Endothelial cell of umbilical vein (primary cell): ENCODE data around the gene CDC7. TPM values are rescaled to one million over a fixed set of nuclear protein-coding genes. Genes with fewer than 3 reads are reported as not detected.
A peak's percentile ranks its signal among the peaks of the same experiment; 100 is the strongest.

Experiments
- BruUV-seq: library from RNA; stranded (reverse); fragments of 400-500 nt; replicated peaks from 2 replicates; lab custom pipeline; 2021; lab: Mats Ljungman, UMichigan
- CTCF ChIA-PET: fragments of 300-600, 350-600 bp; sonication (Branson Sonifier 250); formaldehyde crosslinking; loops from one replicate; lab custom pipeline; 2021; ENCODE audit warnings: antibody characterized with exemption, inconsistent platforms; lab: Charles Lee
- POLR2A ChIA-PET: fragments of 300-600, 350-600 bp; sonication (Branson Sonifier 250); formaldehyde crosslinking; loops from one replicate; lab custom pipeline; 2021; ENCODE audit warnings: antibody characterized with exemption, inconsistent platforms; lab: Charles Lee
- DNase-seq: peaks from one replicate; pipeline ENCODE4 v3.0.0-alpha.2; 2011; ENCODE audit warnings: low read depth, low spot score
- FAIRE-seq: peaks from 2 replicates; lab custom pipeline; 2011; peaks lifted over from hg19 to GRCh38; lab: Jason Lieb, UNC
- H2AFZ ChIP-seq: 2 replicates; pipeline ENCODE4 v1.6.0; 2012; ENCODE audit warnings: low read depth, low read length, control low read depth, inconsistent platforms
- H3K27ac ChIP-seq: 2 replicates; pipeline ENCODE4 v1.5.1; 2011; ENCODE audit warnings: low read depth, mild to moderate bottlenecking, control low read depth, low read length, moderate library complexity; ENCODE audit not compliant: insufficient read depth
- H3K27me3 ChIP-seq, 2 experiments: 2 replicates each; pipeline versions ENCODE4 v1.6.0 to v1.6.1; 2011; ENCODE audit warnings: low read length in 2 of 2, mixed read lengths in 1 of 2; ENCODE audit not compliant: control insufficient read depth in 2 of 2, insufficient read depth in 2 of 2
- H3K36me3 ChIP-seq, 2 experiments: 2 replicates in 1 of 2; 3 replicates in 1 of 2; pipeline ENCODE4 v1.5.1; 2011; ENCODE audit warnings: low read length in 2 of 2, mild to moderate bottlenecking in 1 of 2, moderate library complexity in 1 of 2; ENCODE audit not compliant: control insufficient read depth in 2 of 2, insufficient read depth in 2 of 2; ENCODE audit errors: extremely low read depth in 1 of 2
- H3K4me1 ChIP-seq: 3 replicates; pipeline ENCODE4 v1.5.1; 2011; ENCODE audit warnings: mild to moderate bottlenecking, low read length; ENCODE audit not compliant: control insufficient read depth, insufficient read depth; ENCODE audit errors: extremely low read depth
- H3K4me2 ChIP-seq: 2 replicates; pipeline ENCODE4 v1.6.1; 2011; ENCODE audit warnings: low read length, control low read depth, mixed read lengths; ENCODE audit not compliant: insufficient read depth
- H3K4me3 ChIP-seq, 3 experiments: fragments of 200-600 bp in 1 of 3; sonication (generic), shearing (Covaris generic) in 1 of 3; replicated peaks in 1 of 3; 2 replicates each; pipeline ENCODE4 v1.5.1; 2011 to 2016; ENCODE audit warnings: control low read depth in 3 of 3, low read length in 3 of 3, mild to moderate bottlenecking in 2 of 3, inconsistent platforms in 1 of 3, low read depth in 1 of 3, moderate library complexity in 1 of 3; ENCODE audit not compliant: insufficient read depth in 1 of 3
- H3K79me2 ChIP-seq: 2 replicates; pipeline ENCODE4 v1.6.0; 2012; ENCODE audit warnings: low read length, inconsistent platforms; ENCODE audit not compliant: control insufficient read depth, insufficient read depth
- H3K9ac ChIP-seq: replicated peaks from 2 replicates; pipeline ENCODE3; 2011; ENCODE audit warnings: low read length, control low read depth; ENCODE audit not compliant: insufficient read depth; ENCODE audit errors: extremely low read depth
- H3K9me1 ChIP-seq: replicated peaks from 3 replicates; pipeline ENCODE4 v1.6.0; 2011; ENCODE audit warnings: mild to moderate bottlenecking, low read length; ENCODE audit not compliant: control insufficient read depth, insufficient read depth; ENCODE audit errors: extremely low read depth
- H3K9me3 ChIP-seq: replicated peaks from 2 replicates; pipeline ENCODE4 v1.5.1; 2012; ENCODE audit warnings: low read length, inconsistent platforms; ENCODE audit not compliant: control insufficient read depth, insufficient read depth
- H4K20me1 ChIP-seq: replicated peaks from 2 replicates; pipeline ENCODE3; 2011; ENCODE audit warnings: mild to moderate bottlenecking, low read length; ENCODE audit not compliant: control insufficient read depth, insufficient read depth; ENCODE audit errors: extremely low read depth
- EZH2 ChIP-seq: IDR thresholded peaks from 2 replicates; pipeline ENCODE4 v1.6.1; 2012; ENCODE audit warnings: borderline replicate concordance, low read depth, mild to moderate bottlenecking, moderate library complexity, low read length, inconsistent platforms; ENCODE audit not compliant: severe bottlenecking
- POLR2A ChIP-seq: IDR thresholded peaks from 2 replicates; pipeline ENCODE4 v1.6.1; 2012; ENCODE audit warnings: low read depth, mild to moderate bottlenecking, control low read depth, low read length
- POLR2AphosphoS5 ChIP-seq: IDR thresholded peaks from 2 replicates; pipeline ENCODE4 v1.6.1; 2012; ENCODE audit warnings: low read depth, mild to moderate bottlenecking, control low read depth, low read length, moderate library complexity; ENCODE audit not compliant: insufficient read depth
- dilution Hi-C: fragments of 300-500 bp; cut with MboI; formaldehyde crosslinking; loops from one replicate; pipeline ENCODE4 v1.15.0; 2019; ENCODE audit warnings: low sequenced_read_pairs; ENCODE audit not compliant: extremely low pct_ligation_motif_present
- intact Hi-C: fragments of 100-400 bp; cut with micrococcal nuclease; formaldehyde crosslinking; loops from one replicate; pipeline ENCODE4 v1.10.0; 2022
- polyA plus RNA-seq, 4 experiments: library from polyadenylated mRNA; depleted of rRNA in 3 of 4; stranded (reverse) in 3 of 4; unstranded in 1 of 4; fragments of >200 nt; gene quantifications; 2 replicates each; pipeline versions ENCODE4 v1.2.1 to v1.2.3, GENCODE V29; 2011 to 2012; ENCODE audit warnings: missing spikeins in 1 of 4
- total RNA-seq: library from RNA; stranded (reverse); gene quantifications from 2 replicates; pipeline ENCODE4 v1.2.3, GENCODE V29; 2021

The CDC7 gene
- total and polyA plus RNA-seq, 2 donors (not counting 3 experiments of a cell fraction or from before 2014, with no cell fraction given) = 3.9 to 11.7 TPM

DNA sequence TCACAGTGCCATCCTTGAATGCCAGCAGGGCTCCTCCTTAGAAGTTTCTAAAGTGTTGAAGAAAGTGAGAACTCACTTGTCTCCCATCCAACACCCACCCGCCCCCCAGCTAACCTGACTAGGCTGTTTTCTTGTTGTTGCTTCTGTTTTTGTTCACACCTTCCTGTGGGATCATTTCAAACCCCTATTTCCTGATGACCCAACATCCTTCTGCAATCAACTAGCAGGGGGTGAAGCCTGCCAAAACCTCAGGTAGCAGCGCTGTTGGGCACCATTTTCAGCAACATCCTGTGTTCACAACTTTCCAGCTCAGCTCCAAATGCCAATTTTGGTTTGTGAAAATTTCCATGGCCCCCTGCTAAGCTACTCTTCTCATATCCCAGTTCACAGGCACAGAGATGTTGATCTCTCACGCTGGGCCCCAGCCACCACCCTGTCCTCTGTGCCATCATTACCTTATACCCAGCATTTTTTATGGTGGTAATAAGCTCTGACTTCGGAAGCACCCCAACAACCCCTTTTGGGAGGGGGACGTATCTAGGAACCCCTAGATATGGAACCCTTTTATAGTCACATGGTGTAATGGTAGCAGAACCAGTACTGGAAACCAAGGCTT, 41.4 kb downstream of the CDC7 start:
- Histone ChIP-seq H3K79me2 (no peaks in the 10 kb centered on the region), H3K9me3 (no peaks in the 10 kb centered on the region), H4K20me1 (no peaks in the 10 kb centered on the region), H3K4me3 (no peak overlapping the region), H2AFZ (no peak overlapping the region), H3K27ac (no peak overlapping the region), H3K27me3 (peaks cover 0 to 6% of the 10 kb centered on the region in 2 experiments), H3K4me1 (no peaks in the 10 kb centered on the region), H3K9ac (no peak overlapping the region), H3K4me2 (no peak overlapping the region), H3K36me3 (no peaks in the 10 kb centered on the region), H3K9me1 (no peaks in the 10 kb centered on the region)
- TF ChIP-seq EZH2 = no peak
- FAIRE-seq (no peak), DNase-seq (no peak)
- intact Hi-C loops (no loop called here), dilution Hi-C loops (no loop called here)
- POLR2A ChIA-PET = no interaction called here
- BruUV-seq = no TSS peak
- CTCF ChIA-PET = no interaction called here

DNA sequence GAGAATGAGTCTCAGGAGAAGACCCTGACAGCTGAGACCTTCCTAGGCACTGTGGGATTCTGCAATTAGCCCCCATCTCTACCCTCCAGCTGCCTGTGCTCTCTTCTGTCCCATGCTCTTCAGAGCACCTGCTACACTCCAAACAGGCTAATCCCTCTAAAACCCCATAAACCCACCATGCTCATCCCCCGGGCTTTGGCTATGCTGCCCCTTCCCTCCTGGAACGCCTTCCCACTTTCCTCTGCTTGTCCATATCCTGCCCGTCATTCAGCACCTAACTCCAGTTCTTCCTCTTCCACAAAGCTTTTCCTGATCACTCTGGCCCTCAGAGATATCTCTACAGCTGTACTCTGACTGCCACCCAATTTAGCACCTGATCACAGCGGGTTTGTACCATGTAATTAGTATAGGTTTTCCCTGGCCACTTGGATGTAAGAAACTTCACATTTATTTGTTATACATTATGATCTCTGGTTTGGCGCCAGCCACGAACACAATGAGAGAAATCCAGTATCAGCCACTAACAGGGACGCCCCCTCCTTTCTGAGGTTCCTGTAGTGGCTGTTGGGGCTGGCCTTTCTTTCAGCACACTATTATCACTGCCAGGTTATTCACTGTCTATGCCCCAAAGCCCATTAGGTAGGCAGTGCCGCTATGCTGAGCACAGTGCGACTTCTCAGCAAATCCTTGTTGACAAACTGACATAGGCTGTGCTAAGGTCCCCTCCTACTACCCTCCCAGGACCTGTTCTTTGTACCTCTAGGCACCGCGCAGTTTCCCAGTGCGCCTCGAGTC, 45.1 kb downstream of the CDC7 start:
- no peak for TF ChIP-seq POLR2AphosphoS5
- no peak for TF ChIP-seq POLR2A
- TF ChIP-seq EZH2 = no peak
- ChIA-PET POLR2A (no interaction called here), CTCF (interaction anchor here (1.4 kb wide), 1 partner anchor 338 kb away, joined by 3 read pairs; no protein-coding TSS in a partner anchor)
- no TSS peak for BruUV-seq
- H3K4me2 ChIP-seq = no peak overlapping the region
- DNase-seq (peak; percentile 6), FAIRE-seq (no peak)
- H4K20me1 ChIP-seq = no peaks in the 10 kb centered on the region
- H3K4me3 ChIP-seq = no peak overlapping the region
- no peaks in the 10 kb centered on the region for H3K79me2 ChIP-seq
- H3K36me3 ChIP-seq = no peaks in the 10 kb centered on the region
- no peaks in the 10 kb centered on the region for H3K9me1 ChIP-seq
- no peak overlapping the region for H3K9ac ChIP-seq
- dilution Hi-C loops = no loop called here
- intact Hi-C loops = no loop called here
- H3K27me3 ChIP-seq = no peaks in the 10 kb centered on the region
- no peaks in the 10 kb centered on the region for H3K9me3 ChIP-seq
- no peak overlapping the region for H2AFZ ChIP-seq
- H3K4me1 ChIP-seq = no peaks in the 10 kb centered on the region
- no peak overlapping the region for H3K27ac ChIP-seq
